ENCODE data around the gene NUDC.
A peak's percentile ranks its signal among the peaks of the same experiment; 100 is the strongest.

- TF ChIP-seq CTCF (IDR thresholded peaks at IDR 0.05) (peak; percentile 67), POLR2AphosphoS5 (IDR thresholded peaks at IDR 0.05; ENCODE audit: low read depth, low read length) (no peak), SIN3A (IDR thresholded peaks at IDR 0.05; ENCODE audit: borderline replicate concordance, low read depth, low read length) (no peak), ELF1 (IDR thresholded peaks at IDR 0.05) (no peak), EP300 (IDR thresholded peaks at IDR 0.05; ENCODE audit: borderline replicate concordance in 1 of 2, low read depth in 1 of 2, low read length in 1 of 2) (no peak), EZH2phosphoT487 (IDR thresholded peaks at IDR 0.05; ENCODE audit: borderline replicate concordance, low read depth) (no peak), MXI1 (IDR thresholded peaks at IDR 0.05; ENCODE audit: low read depth, low read length) (no peak), FOXJ3 (CRISPR knock-in tag; IDR thresholded peaks at IDR 0.05) (no peak), GABPA (IDR thresholded peaks at IDR 0.05; ENCODE audit: low read depth) (no peak), GATA2 (CRISPR knock-in tag; IDR thresholded peaks at IDR 0.05) (no peak)
- TF ChIP-seq, protein P1, sequence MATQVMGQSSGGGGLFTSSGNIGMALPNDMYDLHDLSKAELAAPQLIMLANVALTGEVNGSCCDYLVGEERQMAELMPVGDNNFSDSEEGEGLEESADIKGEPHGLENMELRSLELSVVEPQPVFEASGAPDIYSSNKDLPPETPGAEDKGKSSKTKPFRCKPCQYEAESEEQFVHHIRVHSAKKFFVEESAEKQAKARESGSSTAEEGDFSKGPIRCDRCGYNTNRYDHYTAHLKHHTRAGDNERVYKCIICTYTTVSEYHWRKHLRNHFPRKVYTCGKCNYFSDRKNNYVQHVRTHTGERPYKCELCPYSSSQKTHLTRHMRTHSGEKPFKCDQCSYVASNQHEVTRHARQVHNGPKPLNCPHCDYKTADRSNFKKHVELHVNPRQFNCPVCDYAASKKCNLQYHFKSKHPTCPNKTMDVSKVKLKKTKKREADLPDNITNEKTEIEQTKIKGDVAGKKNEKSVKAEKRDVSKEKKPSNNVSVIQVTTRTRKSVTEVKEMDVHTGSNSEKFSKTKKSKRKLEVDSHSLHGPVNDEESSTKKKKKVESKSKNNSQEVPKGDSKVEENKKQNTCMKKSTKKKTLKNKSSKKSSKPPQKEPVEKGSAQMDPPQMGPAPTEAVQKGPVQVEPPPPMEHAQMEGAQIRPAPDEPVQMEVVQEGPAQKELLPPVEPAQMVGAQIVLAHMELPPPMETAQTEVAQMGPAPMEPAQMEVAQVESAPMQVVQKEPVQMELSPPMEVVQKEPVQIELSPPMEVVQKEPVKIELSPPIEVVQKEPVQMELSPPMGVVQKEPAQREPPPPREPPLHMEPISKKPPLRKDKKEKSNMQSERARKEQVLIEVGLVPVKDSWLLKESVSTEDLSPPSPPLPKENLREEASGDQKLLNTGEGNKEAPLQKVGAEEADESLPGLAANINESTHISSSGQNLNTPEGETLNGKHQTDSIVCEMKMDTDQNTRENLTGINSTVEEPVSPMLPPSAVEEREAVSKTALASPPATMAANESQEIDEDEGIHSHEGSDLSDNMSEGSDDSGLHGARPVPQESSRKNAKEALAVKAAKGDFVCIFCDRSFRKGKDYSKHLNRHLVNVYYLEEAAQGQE (IDR thresholded peaks at IDR 0.05; ENCODE audit: low read depth, low read length), result no peak
Measured at GRCh38 chr1:26887125-26887524, 34.4 kb upstream of the NUDC start.

All from SK-N-SH (cell line).